ENCODE results near the gene FHL5. TPM values are rescaled to one million over a fixed set of nuclear protein-coding genes. Genes with fewer than 3 reads are reported as not detected.
"Not testable (repeated sequence)": the region's sequence is repeated elsewhere in the genome, so short reads cannot be mapped to it uniquely, and the experiment has no call there.

FHL5 gene
- total and polyA plus RNA-seq, 2 donors (not counting 1 experiment from before 2014, with no cell fraction given) = not detected

DNA sequence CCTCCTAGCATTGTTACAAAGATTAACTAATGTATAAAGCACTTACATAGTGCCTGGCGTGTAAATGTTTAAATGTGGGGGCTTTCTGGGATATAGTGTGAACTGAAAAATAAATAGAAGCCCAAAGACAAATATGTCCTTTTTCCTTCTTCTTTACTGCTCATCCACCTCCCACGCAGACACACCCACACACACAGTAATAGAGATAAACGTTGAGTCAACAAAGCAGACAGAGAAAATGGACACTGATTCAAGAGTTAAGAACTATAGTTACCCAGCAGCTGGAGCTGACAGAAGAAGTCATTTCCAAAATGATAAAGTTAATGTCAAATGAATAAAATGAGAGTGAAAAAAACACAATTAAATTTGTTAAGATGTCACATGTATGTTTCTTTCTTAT lies 68.3 kb downstream of the FHL5 start:
- Histone ChIP-seq H3K4me2 (replicated peaks; ENCODE audit: low read depth, low read length, poor library complexity, severe bottlenecking) (no peak overlapping the region), H3K79me2 (ENCODE audit: control insufficient read depth, insufficient read depth, low read length) (no peaks in the 10 kb centered on the region), H3K4me1 (ENCODE audit: control insufficient read depth in 2 of 2, insufficient read depth in 2 of 2, low read length in 2 of 2) (no peaks in the 10 kb centered on the region), H3K27ac (ENCODE audit: low read length in 2 of 2) (no peak overlapping the region), H3K9ac (ENCODE audit: low read length) (no peak overlapping the region), H2AFZ (ENCODE audit: insufficient read depth, low read depth, low read length, poor library complexity, severe bottlenecking) (no peak overlapping the region), H4K20me1 (ENCODE audit: control insufficient read depth, insufficient read depth, low read length, poor library complexity, severe bottlenecking) (no peaks in the 10 kb centered on the region), H3K9me3 (ENCODE audit: control extremely low read depth in 1 of 3, control insufficient read depth in 2 of 3, insufficient read depth in 1 of 3, low read length in 2 of 3) (no peaks in the 10 kb centered on the region), H3K27me3 (replicated peaks in 1 of 4; ENCODE audit: control extremely low read depth in 1 of 4, control insufficient read depth in 3 of 4, insufficient read depth in 4 of 4, low read length in 3 of 4) (peaks cover 0 to 13% (median 0%) of the 10 kb centered on the region in 4 experiments), H3K4me3 (ENCODE audit: control extremely low read depth in 1 of 5, extremely low read depth in 1 of 5, insufficient read depth in 1 of 5, low read depth in 2 of 5, low read length in 4 of 5) (no peak overlapping the region), H3K36me3 (replicated peaks in 1 of 2; ENCODE audit: control extremely low read depth in 1 of 2, control insufficient read depth in 1 of 2, extremely low read depth in 1 of 2, insufficient read depth in 2 of 2, low read length in 1 of 2) (no peaks in the 10 kb centered on the region)
- ATAC-seq (ENCODE audit: low read depth) (no peak), DNase-seq (no peak)
- TF ChIP-seq, protein P1, sequence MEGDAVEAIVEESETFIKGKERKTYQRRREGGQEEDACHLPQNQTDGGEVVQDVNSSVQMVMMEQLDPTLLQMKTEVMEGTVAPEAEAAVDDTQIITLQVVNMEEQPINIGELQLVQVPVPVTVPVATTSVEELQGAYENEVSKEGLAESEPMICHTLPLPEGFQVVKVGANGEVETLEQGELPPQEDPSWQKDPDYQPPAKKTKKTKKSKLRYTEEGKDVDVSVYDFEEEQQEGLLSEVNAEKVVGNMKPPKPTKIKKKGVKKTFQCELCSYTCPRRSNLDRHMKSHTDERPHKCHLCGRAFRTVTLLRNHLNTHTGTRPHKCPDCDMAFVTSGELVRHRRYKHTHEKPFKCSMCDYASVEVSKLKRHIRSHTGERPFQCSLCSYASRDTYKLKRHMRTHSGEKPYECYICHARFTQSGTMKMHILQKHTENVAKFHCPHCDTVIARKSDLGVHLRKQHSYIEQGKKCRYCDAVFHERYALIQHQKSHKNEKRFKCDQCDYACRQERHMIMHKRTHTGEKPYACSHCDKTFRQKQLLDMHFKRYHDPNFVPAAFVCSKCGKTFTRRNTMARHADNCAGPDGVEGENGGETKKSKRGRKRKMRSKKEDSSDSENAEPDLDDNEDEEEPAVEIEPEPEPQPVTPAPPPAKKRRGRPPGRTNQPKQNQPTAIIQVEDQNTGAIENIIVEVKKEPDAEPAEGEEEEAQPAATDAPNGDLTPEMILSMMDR (IDR thresholded peaks at IDR 0.05) = no peak
- TF ChIP-seq EZH2 (IDR thresholded peaks at IDR 0.05; ENCODE audit: borderline replicate concordance, insufficient read depth, low read depth, low read length, poor library complexity, severe bottlenecking) = no peak
- POLR2A ChIA-PET = no interaction called here
- WGBS (ENCODE audit: insufficient coverage) = no CpG with 5 or more reads among the region's 3 CpGs
- H3K27ac Mint-ChIP-seq = no peak overlapping the region
- H3K4me1 Mint-ChIP-seq = no peaks in the 10 kb centered on the region
- CTCF ChIA-PET = no interaction called here
- intact Hi-C loops (cut with micrococcal nuclease) = no loop called here
- no peaks in the 10 kb centered on the region for H3K9me3 Mint-ChIP-seq (ENCODE audit: insufficient read depth)
- no peak overlapping the region for H3K4me3 Mint-ChIP-seq
- peaks cover 21% of the 10 kb centered on the region for H3K27me3 Mint-ChIP-seq

DNA sequence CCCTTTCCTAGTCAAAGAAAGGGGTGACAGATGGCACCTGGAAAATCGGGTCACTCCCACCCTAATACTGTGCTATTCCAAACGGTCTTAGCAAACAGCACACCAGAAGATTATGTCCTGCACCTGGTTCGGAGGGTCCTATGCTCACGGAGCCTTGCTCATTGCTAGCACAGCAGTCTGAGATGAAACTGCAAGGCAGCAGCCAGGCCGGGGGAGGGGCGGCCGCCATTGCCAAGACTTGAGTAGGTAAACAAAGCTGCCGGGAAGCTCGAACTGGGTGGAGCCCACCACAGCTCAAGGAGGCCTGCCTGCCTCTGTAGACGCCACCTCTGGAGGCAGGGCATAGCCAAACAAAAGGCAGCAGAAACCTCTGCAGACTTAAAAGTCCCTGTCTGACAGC lies 75.1 kb downstream of the FHL5 start:
- H3K9ac ChIP-seq (ENCODE audit: low read length); H3K4me3 Mint-ChIP-seq; DNase-seq; H3K9me3 Mint-ChIP-seq (ENCODE audit: insufficient read depth); H3K4me3 ChIP-seq (ENCODE audit: control extremely low read depth in 1 of 5, extremely low read depth in 1 of 5, insufficient read depth in 1 of 5, low read depth in 2 of 5, low read length in 4 of 5); H3K27ac ChIP-seq (ENCODE audit: low read length in 2 of 2); H4K20me1 ChIP-seq (ENCODE audit: control insufficient read depth, insufficient read depth, low read length, poor library complexity, severe bottlenecking); H3K4me1 ChIP-seq (ENCODE audit: control insufficient read depth in 2 of 2, insufficient read depth in 2 of 2, low read length in 2 of 2); CTCF ChIA-PET; H3K36me3 ChIP-seq (replicated peaks in 1 of 2; ENCODE audit: control extremely low read depth in 1 of 2, control insufficient read depth in 1 of 2, extremely low read depth in 1 of 2, insufficient read depth in 2 of 2, low read length in 1 of 2); H3K79me2 ChIP-seq (ENCODE audit: control insufficient read depth, insufficient read depth, low read length); intact Hi-C loops (cut with micrococcal nuclease); POLR2A ChIA-PET; ATAC-seq (ENCODE audit: low read depth); H3K4me1 Mint-ChIP-seq; H3K9me3 ChIP-seq (ENCODE audit: control extremely low read depth in 1 of 3, control insufficient read depth in 2 of 3, insufficient read depth in 1 of 3, low read length in 2 of 3); H3K4me2 ChIP-seq (replicated peaks; ENCODE audit: low read depth, low read length, poor library complexity, severe bottlenecking); H2AFZ ChIP-seq (ENCODE audit: insufficient read depth, low read depth, low read length, poor library complexity, severe bottlenecking); H3K27ac Mint-ChIP-seq: not testable (repeated sequence)
- H3K27me3 Mint-ChIP-seq = peaks cover 26% of the 10 kb centered on the region
- H3K27me3 ChIP-seq (replicated peaks in 1 of 4; ENCODE audit: control extremely low read depth in 1 of 4, control insufficient read depth in 3 of 4, insufficient read depth in 4 of 4, low read length in 3 of 4) = peaks cover 0 to 13% (median 0%) of the 10 kb centered on the region in 4 experiments
- 81% methylated on average over 10 of the region's 10 CpGs for WGBS (ENCODE audit: insufficient coverage)

All from B cell (primary cell).